H9 (cell line): ENCODE results near the gene FAM227B. TPM values are rescaled to one million over a fixed set of nuclear protein-coding genes. Genes with fewer than 3 reads are reported as not detected.

Experiments used
- DNase-seq: peaks from one replicate; pipeline ENCODE4 v3.0.0-alpha.2; 2017
- H2AFZ ChIP-seq: one replicate; pipeline ENCODE4 v1.6.1; 2013; ENCODE audit warnings: mild to moderate bottlenecking, low read length, control low read depth, moderate library complexity
- H2AK5ac ChIP-seq: 2 replicates; pipeline ENCODE4 v1.6.1; 2013; ENCODE audit warnings: low read length, control low read depth, mixed read lengths; ENCODE audit not compliant: insufficient read length
- H2BK120ac ChIP-seq: one replicate; pipeline ENCODE4 v1.6.1; 2013; ENCODE audit warnings: low read depth, mild to moderate bottlenecking, low read length, control low read depth, inconsistent platforms; ENCODE audit not compliant: poor library complexity, severe bottlenecking
- H2BK12ac ChIP-seq: 2 replicates; pipeline ENCODE4 v1.6.1; 2013; ENCODE audit warnings: low read length, control low read depth, mixed read lengths, low read depth; ENCODE audit not compliant: insufficient read length
- H2BK15ac ChIP-seq: 2 replicates; pipeline ENCODE4 v1.6.1; 2013; ENCODE audit warnings: low read depth, low read length, control low read depth
- H2BK20ac ChIP-seq: one replicate; pipeline ENCODE4 v1.6.1; 2013; ENCODE audit warnings: low read depth, mild to moderate bottlenecking, low read length, control low read depth, inconsistent platforms; ENCODE audit not compliant: poor library complexity, severe bottlenecking
- H2BK5ac ChIP-seq: 2 replicates; pipeline ENCODE4 v1.6.1; 2013; ENCODE audit warnings: low read length, control low read depth, mixed read lengths; ENCODE audit not compliant: insufficient read length
- H3K14ac ChIP-seq: 2 replicates; pipeline ENCODE4 v1.6.1; 2013; ENCODE audit warnings: low read length, control low read depth; ENCODE audit not compliant: insufficient read depth
- H3K18ac ChIP-seq: 2 replicates; pipeline ENCODE4 v1.6.1; 2013; ENCODE audit warnings: low read depth, mild to moderate bottlenecking, mixed read lengths, low read length, control low read depth; ENCODE audit not compliant: insufficient read length
- H3K23ac ChIP-seq: 2 replicates; pipeline ENCODE4 v1.6.1; 2013; ENCODE audit warnings: low read length, control low read depth, mixed read lengths, low read depth; ENCODE audit not compliant: insufficient read length
- H3K23me2 ChIP-seq: 2 replicates; pipeline ENCODE4 v1.6.1; 2013; ENCODE audit warnings: low read depth, mild to moderate bottlenecking, mixed read lengths, low read length, control low read depth; ENCODE audit not compliant: insufficient read length, poor library complexity, severe bottlenecking
- H3K27ac ChIP-seq: 2 replicates; pipeline ENCODE4 v1.5.1; 2013; ENCODE audit warnings: low read length, control low read depth, mixed read lengths, low read depth; ENCODE audit not compliant: insufficient read length
- H3K27me3 ChIP-seq: 2 replicates; pipeline ENCODE4 v1.6.1; 2013; ENCODE audit warnings: low read length, control low read depth, inconsistent platforms; ENCODE audit not compliant: insufficient read depth
- H3K4ac ChIP-seq: 2 replicates; pipeline ENCODE4 v1.6.1; 2013; ENCODE audit warnings: low read depth, mild to moderate bottlenecking, control low read depth, inconsistent platforms, low read length, moderate library complexity
- H3K4me1 ChIP-seq: 2 replicates; pipeline ENCODE4 v1.6.1; 2013; ENCODE audit warnings: low read length, control low read depth, inconsistent platforms; ENCODE audit not compliant: insufficient read depth
- H3K4me2 ChIP-seq: 2 replicates; pipeline ENCODE4 v1.6.1; 2013; ENCODE audit warnings: low read length, control low read depth, mixed read lengths; ENCODE audit not compliant: insufficient read length, insufficient read depth
- H3K56ac ChIP-seq: 2 replicates; pipeline ENCODE4 v1.6.1; 2013; ENCODE audit warnings: low read depth, mild to moderate bottlenecking, mixed read lengths, low read length, control low read depth; ENCODE audit not compliant: insufficient read length
- H3K79me1 ChIP-seq: 2 replicates; pipeline ENCODE4 v1.6.1; 2013; ENCODE audit warnings: low read depth, mild to moderate bottlenecking, moderate library complexity, low read length, control low read depth, inconsistent platforms; ENCODE audit not compliant: insufficient read depth, poor library complexity, severe bottlenecking
- H3K79me2 ChIP-seq: 2 replicates; pipeline ENCODE4 v1.6.1; 2013; ENCODE audit warnings: low read length, control low read depth, inconsistent platforms; ENCODE audit not compliant: insufficient read depth
- H3K9ac ChIP-seq: 2 replicates; pipeline ENCODE4 v1.6.1; 2013; ENCODE audit warnings: low read length, control low read depth, mixed read lengths; ENCODE audit not compliant: insufficient read length; ENCODE audit errors: extremely low read depth
- H3K9me3 ChIP-seq: one replicate; pipeline ENCODE4 v1.6.1; 2013; ENCODE audit warnings: low read depth, low read length, inconsistent platforms; ENCODE audit not compliant: control insufficient read depth
- H3T11ph ChIP-seq: one replicate; pipeline ENCODE4 v1.6.1; 2013; ENCODE audit warnings: mild to moderate bottlenecking, low read length, control low read depth, inconsistent platforms
- H4K20me1 ChIP-seq: one replicate; pipeline ENCODE4 v1.6.1; 2013; ENCODE audit not compliant: control insufficient read depth, insufficient read length, insufficient read depth
- H4K5ac ChIP-seq: 2 replicates; pipeline ENCODE4 v1.6.1; 2013; ENCODE audit warnings: low read depth, mild to moderate bottlenecking, mixed read lengths, low read length, control low read depth; ENCODE audit not compliant: insufficient read length
- H4K8ac ChIP-seq: replicated peaks from 2 replicates; pipeline ENCODE4 v1.6.1; 2013; ENCODE audit warnings: low read length, control low read depth, mixed read lengths, low read depth; ENCODE audit not compliant: insufficient read length
- H4K91ac ChIP-seq: 2 replicates; pipeline ENCODE4 v1.6.1; 2013; ENCODE audit warnings: low read depth, mild to moderate bottlenecking, moderate library complexity, mixed read lengths, low read length, control low read depth; ENCODE audit not compliant: insufficient read length
- H3K27ac Mint-ChIP-seq, 3 experiments: 2 replicates in 2 of 3; 3 replicates in 1 of 3; pipeline ENCODE4 v1.8.0; 2020 to 2021; ENCODE audit warnings: mixed read lengths in 3 of 3, mild to moderate bottlenecking in 1 of 3, moderate library complexity in 1 of 3
- H3K27me3 Mint-ChIP-seq: 2 replicates; pipeline ENCODE4 v1.8.0; 2021; ENCODE audit warnings: low read depth, mild to moderate bottlenecking, moderate library complexity, mixed read lengths
- H3K36me3 Mint-ChIP-seq, 3 experiments: 2 replicates in 2 of 3; 3 replicates in 1 of 3; pipeline ENCODE4 v1.8.0; 2020 to 2021; ENCODE audit warnings: low read depth in 3 of 3, mixed read lengths in 3 of 3; ENCODE audit not compliant: insufficient read depth in 1 of 3
- H3K4me1 Mint-ChIP-seq, 2 experiments: 2 replicates each; pipeline ENCODE4 v1.8.0; 2020; ENCODE audit warnings: mixed read lengths in 2 of 2
- H3K4me3 Mint-ChIP-seq, 2 experiments: 2 replicates in 1 of 2; 3 replicates in 1 of 2; pipeline ENCODE4 v1.8.0; 2020 to 2021; ENCODE audit warnings: mild to moderate bottlenecking in 2 of 2, mixed read lengths in 2 of 2, moderate library complexity in 1 of 2
- H3K9me3 Mint-ChIP-seq, 2 experiments: 2 replicates in 1 of 2; 3 replicates in 1 of 2; pipeline ENCODE4 v1.8.0; 2020; ENCODE audit warnings: mild to moderate bottlenecking in 2 of 2, mixed read lengths in 2 of 2, moderate library complexity in 1 of 2
- WGBS: extraction: QIAGEN DNeasy Blood & Tissue Kit; methylation state at CpG from one replicate; pipeline ENCODE4 v1.1.7; 2013; ENCODE audit warnings: missing lambda C conversion rate, low lambda C conversion rate, mixed read lengths; ENCODE audit not compliant: insufficient read length; ENCODE audit errors: extremely low coverage; 5-methylcytosine and 5-hydroxymethylcytosine counted together
- total RNA-seq: library from RNA; stranded (reverse); gene quantifications from 2 replicates; pipeline ENCODE4 v1.2.1, GENCODE V29; 2021
- TF ChIP-seq, protein P1 (sequence below): fragments of 200-600 bp; sonication (generic); conservative IDR thresholded peaks from 3 replicates; pipeline ENCODE4 v1.8.0; 2021; ENCODE audit warnings: antibody characterized with exemption, mild to moderate bottlenecking

FAM227B gene
- total RNA-seq, 1 experiment from 2014 or later = 5.5 TPM

DNA sequence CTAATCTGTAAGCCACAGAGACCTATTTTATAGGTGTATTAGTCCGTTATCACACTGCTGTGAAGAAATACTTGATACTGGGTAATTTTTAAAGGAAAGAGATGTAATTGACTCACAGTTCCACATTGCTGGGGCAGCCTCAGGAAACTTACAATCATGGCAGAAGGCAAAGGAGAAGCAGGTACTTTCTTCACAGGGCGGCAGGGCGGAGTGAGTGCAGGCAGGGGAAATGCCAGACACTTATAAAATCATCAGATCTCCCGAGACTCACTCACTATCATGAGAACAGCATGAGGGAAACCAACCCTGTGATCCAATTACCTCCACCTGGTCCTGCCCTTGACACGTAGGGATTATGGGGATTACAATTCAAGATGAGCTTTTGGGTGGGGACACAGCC lies 341.9 kb downstream of the FAM227B start:
- no peak overlapping the region for H3K9ac ChIP-seq
- H4K5ac ChIP-seq = no peak overlapping the region
- TF ChIP-seq, protein P1, sequence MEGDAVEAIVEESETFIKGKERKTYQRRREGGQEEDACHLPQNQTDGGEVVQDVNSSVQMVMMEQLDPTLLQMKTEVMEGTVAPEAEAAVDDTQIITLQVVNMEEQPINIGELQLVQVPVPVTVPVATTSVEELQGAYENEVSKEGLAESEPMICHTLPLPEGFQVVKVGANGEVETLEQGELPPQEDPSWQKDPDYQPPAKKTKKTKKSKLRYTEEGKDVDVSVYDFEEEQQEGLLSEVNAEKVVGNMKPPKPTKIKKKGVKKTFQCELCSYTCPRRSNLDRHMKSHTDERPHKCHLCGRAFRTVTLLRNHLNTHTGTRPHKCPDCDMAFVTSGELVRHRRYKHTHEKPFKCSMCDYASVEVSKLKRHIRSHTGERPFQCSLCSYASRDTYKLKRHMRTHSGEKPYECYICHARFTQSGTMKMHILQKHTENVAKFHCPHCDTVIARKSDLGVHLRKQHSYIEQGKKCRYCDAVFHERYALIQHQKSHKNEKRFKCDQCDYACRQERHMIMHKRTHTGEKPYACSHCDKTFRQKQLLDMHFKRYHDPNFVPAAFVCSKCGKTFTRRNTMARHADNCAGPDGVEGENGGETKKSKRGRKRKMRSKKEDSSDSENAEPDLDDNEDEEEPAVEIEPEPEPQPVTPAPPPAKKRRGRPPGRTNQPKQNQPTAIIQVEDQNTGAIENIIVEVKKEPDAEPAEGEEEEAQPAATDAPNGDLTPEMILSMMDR = no peak
- H3K9me3 ChIP-seq = no peaks in the 10 kb centered on the region
- H3K4me2 ChIP-seq = no peak overlapping the region
- Mint-ChIP-seq H3K27ac (peak overlapping the region in 1 of 3 experiments; percentile 21; a peak in 1 of 7 replicates), H3K4me3 (no peak overlapping the region), H3K36me3 (peaks cover 0 to 4% (median 4%) of the 10 kb centered on the region in 3 experiments; a peak in 4 of 7 replicates), H3K27me3 (no peaks in the 10 kb centered on the region), H3K9me3 (no peaks in the 10 kb centered on the region), H3K4me1 (peaks cover 5 to 12% of the 10 kb centered on the region in 2 experiments; a peak in 3 of 4 replicates)
- DNase-seq = no peak
- H4K20me1 ChIP-seq = no peaks in the 10 kb centered on the region
- no peak overlapping the region for H2BK15ac ChIP-seq
- no peaks in the 10 kb centered on the region for H3K79me1 ChIP-seq
- H3K23ac ChIP-seq = no peak overlapping the region
- no peak overlapping the region for H2AK5ac ChIP-seq
- H3K23me2 ChIP-seq = no peaks in the 10 kb centered on the region
- H3K56ac ChIP-seq = no peak overlapping the region
- no peak overlapping the region for H2BK5ac ChIP-seq
- H3K18ac ChIP-seq = no peak overlapping the region
- no peak overlapping the region for H2BK20ac ChIP-seq
- no peak overlapping the region for H3K14ac ChIP-seq
- no peak overlapping the region for H2BK12ac ChIP-seq
- H3K27ac ChIP-seq = no peak overlapping the region
- H3K27me3 ChIP-seq = no peaks in the 10 kb centered on the region
- H4K8ac ChIP-seq = no peak overlapping the region
- no CpG with 5 or more reads among the region's 5 CpGs for WGBS
- no peak overlapping the region for H3T11ph ChIP-seq
- H2AFZ ChIP-seq = no peak overlapping the region
- peaks cover 3% of the 10 kb centered on the region; the same call in 1 of the 2 replicates for H3K4me1 ChIP-seq
- no peak overlapping the region for H4K91ac ChIP-seq
- H2BK120ac ChIP-seq = no peak overlapping the region
- H3K4ac ChIP-seq = no peak overlapping the region
- no peaks in the 10 kb centered on the region for H3K79me2 ChIP-seq

Other genes with a start within 250 kb of the FAM227B start
- gene FGF7, start 197.6 kb downstream of the FAM227B start, total RNA-seq = not detected in 2 replicates
- 26.7 and 27.7 TPM in 2 replicates for gene DTWD1, start 230 bp upstream of the FAM227B start, total RNA-seq